Gastroesophageal sphincter (tissue), 4 donors: ENCODE measurements around the gene ZNF528. TPM values are rescaled to one million over a fixed set of nuclear protein-coding genes. Genes with fewer than 3 reads are reported as not detected.

Experiments used
- ATAC-seq: fragments of 150-250 bp; one replicate; pipeline ENCODE4 v1.9.1; 2016; ENCODE audit warnings: mild to moderate bottlenecking, moderate library complexity
- H3K27ac ChIP-seq, 4 donors: fragments of 200-600 bp; sonication (generic) in 3 of 4; 1 replicate in 3 of 4; 2 replicates in 1 of 4; pipeline ENCODE4 v1.5.1; 2016 to 2019
- H3K27me3 ChIP-seq: fragments of 200-600 bp; sonication (generic); one replicate; pipeline ENCODE4 v1.5.1; 2019
- H3K36me3 ChIP-seq, 2 donors: fragments of 200-600 bp; sonication (generic); one replicate each; pipeline ENCODE4 v1.5.1; 2019; ENCODE audit warnings: control low read depth in 1 of 2
- H3K4me1 ChIP-seq, 3 donors: fragments of 200-600 bp; sonication (generic); 1 replicate in 2 of 3; 2 replicates in 1 of 3; pipeline ENCODE4 v1.5.1; 2016 to 2019; ENCODE audit warnings: control low read depth in 2 of 3
- H3K4me3 ChIP-seq, 2 donors: fragments of 200-600 bp; sonication (generic); one replicate each; pipeline ENCODE4 v1.5.1; 2019; ENCODE audit warnings: mild to moderate bottlenecking in 1 of 2, moderate library complexity in 1 of 2
- H3K9me3 ChIP-seq, 3 donors: fragments of 200-600 bp; sonication (generic); one replicate each; pipeline ENCODE4 v1.5.1; 2017 to 2019; ENCODE audit warnings: control low read depth in 2 of 3
- CTCF ChIP-seq, 4 experiments: fragments of 200-600 bp in 2 of 4; fragments of 450-650 bp in 2 of 4; sonication (generic) in 1 of 4; IDR thresholded peaks; one replicate each; pipeline ENCODE4 v1.5.1; 2017 to 2019; ENCODE audit warnings: antibody characterized with exemption in 4 of 4, mild to moderate bottlenecking in 2 of 4, moderate library complexity in 2 of 4
- EP300 ChIP-seq: sonication (generic); formaldehyde crosslinking; IDR thresholded peaks from one replicate; pipeline ENCODE4 v1.6.1; 2017; ENCODE audit warnings: antibody characterized with exemption, mild to moderate bottlenecking
- POLR2A ChIP-seq, 2 donors: fragments of 450-650 bp; IDR thresholded peaks; one replicate each; pipeline ENCODE4 v1.6.1; 2017; ENCODE audit warnings: antibody characterized with exemption in 2 of 2, mild to moderate bottlenecking in 2 of 2, moderate library complexity in 1 of 2
- POLR2AphosphoS5 ChIP-seq: sonication (generic); formaldehyde crosslinking; IDR thresholded peaks from one replicate; pipeline ENCODE4 v1.6.1; 2017; ENCODE audit warnings: antibody characterized with exemption
- WGBS, 2 donors: methylation state at CpG; one replicate each; pipeline ENCODE4 v1.1.5; 2018; ENCODE audit warnings: low coverage in 1 of 2; 5-methylcytosine and 5-hydroxymethylcytosine counted together
- total RNA-seq, 4 donors: library from RNA; depleted of rRNA; stranded (reverse); fragments of >200 nt; gene quantifications; one replicate each; pipeline ENCODE4 v1.1.0, GENCODE V29; 2016

ZNF528 gene
- total RNA-seq, 4 donors from 2014 or later = 12.1 to 52.1 (median 23.5) TPM

- Histone ChIP-seq H3K27me3 (no peaks in the 10 kb centered on the region), H3K36me3 (peaks cover 0 to 22% of the 10 kb centered on the region in 2 donors), H3K4me1 (no peaks in the 10 kb centered on the region), H3K9me3 (peaks cover 0 to 88% (median 3%) of the 10 kb centered on the region in 3 donors), H3K27ac (no peak within 1 kb of the TSS), H3K4me3 (no peak within 1 kb of the TSS)
- ATAC-seq = no peak
- no peak for TF ChIP-seq CTCF (IDR thresholded peaks at IDR 0.05)
- WGBS, 2 donors = 80% methylated on average over 2 of the region's 27 CpGs; no CpG with 5 or more reads in 1 of the 2 donors
These were observed 31.3 kb downstream of the ZNF528 start, which contains the start of gene ZNF534 for GRCh38 chr19:52428937-52429336. TSS of gene ZNF534 (plus strand) at chr19:52429148. CDS start at chr19:52431475, 2,327 bp downstream.

- Histone ChIP-seq H3K36me3 (peaks cover 0 to 13% of the 10 kb centered on the region in 2 donors), H3K9me3 (peaks cover 0 to 87% (median 0%) of the 10 kb centered on the region in 3 donors), H3K27ac (no peak overlapping the region), H3K4me1 (no peaks in the 10 kb centered on the region), H3K27me3 (no peaks in the 10 kb centered on the region), H3K4me3 (no peak overlapping the region)
- no peak for ATAC-seq
- 77 to 81% methylated on average over 3 of the region's 3 CpGs for WGBS, 2 donors
- TF ChIP-seq POLR2A (IDR thresholded peaks at IDR 0.05) = no peak
- TF ChIP-seq CTCF (IDR thresholded peaks at IDR 0.05) = no peak
These were observed 44.5 kb downstream of the ZNF528 start for GRCh38 chr19:52442179-52442578.

GRCh38 chr19:52444506-52444905 lies 46.9 kb downstream of the ZNF528 start:
- H3K4me1 ChIP-seq = no peaks in the 10 kb centered on the region
- WGBS, 2 donors = 42% methylated on average over 2 of the region's 2 CpGs; no CpG with 5 or more reads in 1 of the 2 donors
- peaks cover 0 to 81% (median 0%) of the 10 kb centered on the region in 3 donors for H3K9me3 ChIP-seq
- H3K27me3 ChIP-seq = no peaks in the 10 kb centered on the region
- ATAC-seq = no peak
- no peak overlapping the region for H3K4me3 ChIP-seq
- no peak overlapping the region for H3K27ac ChIP-seq
- TF ChIP-seq POLR2A (IDR thresholded peaks at IDR 0.05) (no peak), EP300 (no peak), CTCF (IDR thresholded peaks at IDR 0.05) (no peak), POLR2AphosphoS5 (no peak)
- no peaks in the 10 kb centered on the region for H3K36me3 ChIP-seq

GRCh38 chr19:52451241-52451640 lies 53.6 kb downstream of the ZNF528 start:
- no peak for TF ChIP-seq EP300
- no peak for TF ChIP-seq POLR2AphosphoS5
- TF ChIP-seq POLR2A (IDR thresholded peaks at IDR 0.05) = no peak
- TF ChIP-seq CTCF (IDR thresholded peaks at IDR 0.05) = no peak
- Histone ChIP-seq H3K27ac (no peak overlapping the region), H3K4me1 (peaks cover 0 to 9% (median 0%) of the 10 kb centered on the region in 3 donors), H3K4me3 (no peak overlapping the region), H3K36me3 (peaks cover 0 to 16% of the 10 kb centered on the region in 2 donors), H3K27me3 (peaks cover 7% of the 10 kb centered on the region), H3K9me3 (peaks cover 0 to 86% (median 3%) of the 10 kb centered on the region in 3 donors)
- ATAC-seq = no peak
- no CpG with 5 or more reads among the region's 41 CpGs for WGBS, 2 donors

- peak within 1 kb of the TSS in 3 of 4 donors; percentile 8 to 42 (median 17) for H3K27ac ChIP-seq
- H3K27me3 ChIP-seq = peaks cover 7% of the 10 kb centered on the region
- H3K36me3 ChIP-seq = peaks cover 0 to 39% of the 10 kb centered on the region in 2 donors
- H3K9me3 ChIP-seq = peaks cover 0 to 90% (median 3%) of the 10 kb centered on the region in 3 donors
- peaks cover 0 to 9% (median 0%) of the 10 kb centered on the region in 3 donors for H3K4me1 ChIP-seq
- peak within 1 kb of the TSS; percentile 42 to 66 for H3K4me3 ChIP-seq
- peak; percentile 79 for ATAC-seq
- TF ChIP-seq POLR2AphosphoS5 = peak; percentile 63
- TF ChIP-seq POLR2A (IDR thresholded peaks at IDR 0.05) = no peak
- 2% methylated on average over 17 to 29 of the region's 48 CpGs for whole genome bisulfite sequencing, 2 donors
These were observed 55.9 kb downstream of the ZNF528 start, which contains the start of gene ZNF578 for GRCh38 chr19:52453324-52454094. TSS of gene ZNF578 (plus strand) at chr19:52453553. CDS start at chr19:52501846, 48,293 bp downstream.
